HG03432 (cell line): ENCODE results near the gene IGFALS.

Experiments
- ATAC-seq: cut with Tn5 transposase; IDR thresholded peaks from one replicate; pipeline ENCODE4 v1.9.1; 2021; ENCODE audit warnings: mild to moderate bottlenecking, moderate library complexity; ENCODE audit not compliant: unreplicated experiment

The IGFALS gene

DNA sequence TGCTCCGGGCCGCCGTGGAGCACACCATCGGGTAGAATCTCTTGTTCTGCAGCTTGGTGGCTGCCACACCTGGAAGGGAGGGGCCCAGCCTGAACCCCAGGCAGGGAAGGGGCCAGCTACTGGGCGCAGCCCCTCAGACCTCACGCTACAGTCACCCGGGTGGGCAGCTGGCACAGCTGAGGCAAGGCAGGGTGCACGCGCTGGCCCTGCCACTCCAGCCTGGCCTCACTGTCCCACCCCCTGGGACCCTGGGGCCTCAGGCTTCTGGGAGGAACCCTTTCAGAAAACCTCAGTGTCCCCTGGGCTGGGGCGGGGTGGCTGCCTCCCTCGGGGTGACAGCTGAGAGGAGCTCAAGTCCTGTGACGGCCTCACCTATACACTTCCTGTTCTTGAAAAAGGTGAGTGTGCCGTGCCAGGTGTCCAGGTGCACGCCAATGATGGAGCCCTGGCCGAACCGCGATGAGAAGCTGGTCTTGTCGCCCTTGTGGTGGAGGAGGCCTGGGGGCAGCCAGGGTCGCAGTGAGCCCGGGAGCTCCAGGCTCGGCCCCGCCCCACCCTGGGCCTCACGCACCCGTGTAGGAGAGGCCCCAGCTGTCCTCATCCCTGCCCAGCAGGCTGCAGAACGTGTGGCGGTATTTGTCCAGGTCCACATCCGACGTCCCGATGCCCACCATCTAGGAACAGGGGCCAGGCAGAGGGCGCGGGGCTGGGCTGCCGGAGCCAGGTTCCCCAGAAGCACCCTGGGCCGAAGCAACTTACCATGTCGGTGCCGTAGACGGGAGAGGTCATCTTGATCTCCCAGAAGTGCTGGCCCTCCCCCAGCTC lies 15.9 kb downstream of the IGFALS start:
- no peak for ATAC-seq

DNA sequence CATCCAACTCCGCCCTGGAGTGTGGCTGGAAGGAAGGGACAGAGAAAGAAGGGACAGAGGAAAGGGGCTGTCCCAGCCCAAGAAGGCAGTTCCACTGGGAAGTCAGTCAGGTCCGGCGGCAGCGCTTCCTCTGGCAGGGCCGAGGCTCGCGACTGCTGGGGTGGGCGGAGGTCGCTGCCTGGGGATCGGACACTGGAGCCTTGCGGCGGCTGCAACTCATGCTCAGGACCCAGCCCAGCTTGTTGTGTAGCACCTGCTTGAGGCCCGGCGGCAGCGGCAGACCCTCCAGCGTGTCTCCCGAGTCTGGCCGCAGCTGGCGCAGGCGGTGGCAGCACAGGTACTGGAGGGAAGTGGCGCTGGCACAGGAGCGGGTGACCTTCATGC lies 16.5 kb downstream of the IGFALS start:
- ATAC-seq, result no peak

DNA sequence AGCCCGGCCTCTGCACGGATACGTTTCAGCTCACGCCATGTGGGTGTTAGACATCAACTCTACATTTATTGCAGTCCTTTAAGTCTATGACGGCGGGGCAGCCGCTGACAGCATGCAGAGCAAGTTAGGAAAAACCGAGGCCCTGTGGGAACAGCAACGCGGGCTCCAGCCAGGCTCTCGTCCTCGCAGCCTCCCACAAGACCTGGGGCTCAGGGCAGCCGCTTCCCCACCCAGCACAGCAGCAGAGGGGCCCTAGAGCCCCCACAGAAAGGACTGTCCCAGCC lies 16.9 kb downstream of the IGFALS start:
- no peak for ATAC-seq

GRCh38 chr16:1775846-1776671 lies 17.4 kb downstream of the IGFALS start:
- no peak for ATAC-seq

GRCh38 chr16:1775006-1775845 lies 18.3 kb downstream of the IGFALS start:
- no peak for ATAC-seq

DNA sequence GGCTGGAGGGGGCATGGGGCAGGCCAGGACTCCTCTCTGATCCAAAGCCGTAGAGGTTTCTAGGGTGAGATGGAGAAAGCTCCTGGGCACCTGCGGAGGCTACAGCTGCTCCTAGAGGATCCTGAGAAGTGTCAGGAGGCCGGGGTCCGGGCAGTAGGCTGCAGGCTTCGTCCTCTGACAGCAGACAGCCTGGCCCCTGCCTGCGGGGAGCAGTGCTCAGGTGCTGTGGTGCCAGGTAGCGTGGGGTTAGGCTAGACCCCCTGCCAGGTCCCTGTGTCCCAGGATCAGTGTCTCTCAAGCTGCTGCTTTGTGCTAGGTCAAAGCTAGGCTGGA lies 19.1 kb downstream of the IGFALS start:
- ATAC-seq, result no peak

DNA sequence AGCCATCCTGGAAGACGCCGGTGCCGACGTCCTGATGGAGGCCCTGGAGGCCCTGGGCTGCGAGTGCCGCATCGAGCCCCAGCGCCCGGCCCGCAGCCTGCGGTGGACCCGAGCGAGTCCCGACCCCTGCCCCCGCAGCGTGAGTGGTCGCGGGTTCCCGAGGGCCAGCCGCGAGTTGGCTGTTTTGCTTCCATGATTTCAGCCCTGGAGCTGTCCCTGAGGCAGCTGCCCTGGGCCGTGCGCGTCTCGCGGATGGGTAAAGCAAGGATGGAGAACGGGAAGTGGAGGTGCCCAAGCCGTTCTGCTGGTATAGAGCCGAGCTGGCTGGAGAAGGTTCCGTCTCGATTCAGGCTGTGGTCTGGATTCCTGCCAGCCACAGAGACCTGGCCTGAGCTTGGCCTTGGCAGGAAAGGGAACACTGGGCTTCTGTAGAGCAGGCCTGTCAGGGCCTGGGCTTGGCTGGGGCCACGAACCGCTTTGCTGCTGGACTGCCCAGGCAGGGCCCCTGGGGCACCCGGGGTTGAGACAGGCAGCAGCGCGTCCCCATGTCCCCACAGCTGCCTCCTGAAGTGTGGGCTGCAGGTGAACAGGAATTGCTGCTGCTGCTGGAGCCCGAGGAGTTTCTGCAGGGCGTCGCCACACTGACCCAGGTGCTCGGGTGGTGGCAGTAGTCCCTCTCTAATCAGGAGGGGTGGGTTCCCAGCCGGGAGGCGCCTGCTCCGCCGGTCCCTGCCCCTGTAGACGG lies 19.6 kb downstream of the IGFALS start:
- ATAC-seq, result peak; percentile 0

GRCh38 chr16:1772908-1773702 lies 20.4 kb downstream of the IGFALS start, which contains the start of gene MRPS34:
TSS of gene MRPS34 (minus strand) at chr16:1773134. CDS start at chr16:1773119, 15 bp downstream.
- peak; percentile 46 for ATAC-seq

DNA sequence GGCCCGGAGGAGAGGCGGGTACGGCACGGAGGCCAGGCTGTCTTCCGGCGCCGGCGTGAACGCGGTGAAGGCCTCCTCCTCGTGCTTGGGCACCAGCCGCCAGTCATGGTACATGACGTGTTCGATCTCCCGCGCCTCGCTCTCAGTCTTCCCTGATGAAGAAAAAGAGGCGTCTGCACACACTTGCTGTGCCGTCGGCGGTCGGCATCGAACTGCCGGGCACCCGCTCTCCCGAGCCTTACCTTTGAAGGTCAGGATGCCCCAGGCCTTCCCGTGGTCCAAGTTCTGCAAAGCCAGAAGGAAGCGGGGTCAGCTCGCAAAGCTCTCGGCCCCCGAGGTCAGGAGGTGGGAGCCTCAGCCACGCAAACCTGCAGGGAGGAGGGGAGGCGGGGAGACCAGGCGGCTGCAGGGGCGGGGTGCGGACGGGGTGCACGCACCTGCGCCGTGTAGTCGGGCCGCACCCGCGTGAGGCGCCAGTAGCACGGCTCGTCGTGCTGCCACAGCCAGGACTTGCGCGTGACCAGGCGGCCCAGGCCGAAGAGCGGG lies 21.1 kb downstream of the IGFALS start, which contains the start of gene EME2:
TSS of gene EME2 (plus strand) at position 449 of the 546 bp plus-strand sequence. CDS start 418 bp downstream, outside the sequence.
- ATAC-seq, result no peak

- no peak for ATAC-seq
Measured at GRCh38 chr16:1771864-1772361, 21.6 kb downstream of the IGFALS start.

DNA sequence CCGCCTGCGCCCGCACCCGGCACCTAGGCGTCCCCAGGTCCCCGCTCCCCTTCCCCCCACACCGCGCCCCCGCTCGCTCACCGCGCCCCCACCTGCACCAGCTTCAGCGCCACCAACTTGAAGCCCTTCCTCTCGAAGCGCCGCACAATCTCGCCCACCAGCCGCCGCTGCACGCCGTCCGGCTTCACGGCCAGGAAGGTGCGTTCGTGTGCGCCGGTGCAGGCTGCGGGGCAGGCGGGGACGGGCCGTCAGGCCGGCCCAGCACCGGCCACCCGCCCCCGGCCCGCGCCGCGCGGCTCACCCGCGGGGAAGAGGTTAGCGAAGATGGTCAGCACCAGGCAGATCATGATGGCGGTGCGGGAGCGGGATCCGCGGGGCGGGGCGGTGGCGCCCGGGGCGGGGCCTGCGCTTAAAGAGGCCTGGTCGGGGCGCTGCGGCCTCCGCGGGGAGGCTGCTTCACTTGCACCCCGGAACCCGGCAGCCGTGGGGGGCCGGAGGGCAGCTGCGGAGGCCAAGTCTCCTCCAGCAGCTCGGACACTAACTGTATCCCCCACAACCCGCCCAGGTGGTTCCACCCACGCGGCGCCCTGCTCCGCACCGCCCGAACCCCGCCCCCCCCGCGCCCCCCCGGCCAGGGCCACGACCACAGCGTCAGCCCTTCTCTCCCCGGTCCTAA lies 22.2 kb downstream of the IGFALS start, which contains the start of gene NME3:
TSS of gene NME3 (minus strand) at position 356 of the 676 bp plus-strand sequence. CDS start at position 347, 9 bp downstream.
- no peak for ATAC-seq

DNA sequence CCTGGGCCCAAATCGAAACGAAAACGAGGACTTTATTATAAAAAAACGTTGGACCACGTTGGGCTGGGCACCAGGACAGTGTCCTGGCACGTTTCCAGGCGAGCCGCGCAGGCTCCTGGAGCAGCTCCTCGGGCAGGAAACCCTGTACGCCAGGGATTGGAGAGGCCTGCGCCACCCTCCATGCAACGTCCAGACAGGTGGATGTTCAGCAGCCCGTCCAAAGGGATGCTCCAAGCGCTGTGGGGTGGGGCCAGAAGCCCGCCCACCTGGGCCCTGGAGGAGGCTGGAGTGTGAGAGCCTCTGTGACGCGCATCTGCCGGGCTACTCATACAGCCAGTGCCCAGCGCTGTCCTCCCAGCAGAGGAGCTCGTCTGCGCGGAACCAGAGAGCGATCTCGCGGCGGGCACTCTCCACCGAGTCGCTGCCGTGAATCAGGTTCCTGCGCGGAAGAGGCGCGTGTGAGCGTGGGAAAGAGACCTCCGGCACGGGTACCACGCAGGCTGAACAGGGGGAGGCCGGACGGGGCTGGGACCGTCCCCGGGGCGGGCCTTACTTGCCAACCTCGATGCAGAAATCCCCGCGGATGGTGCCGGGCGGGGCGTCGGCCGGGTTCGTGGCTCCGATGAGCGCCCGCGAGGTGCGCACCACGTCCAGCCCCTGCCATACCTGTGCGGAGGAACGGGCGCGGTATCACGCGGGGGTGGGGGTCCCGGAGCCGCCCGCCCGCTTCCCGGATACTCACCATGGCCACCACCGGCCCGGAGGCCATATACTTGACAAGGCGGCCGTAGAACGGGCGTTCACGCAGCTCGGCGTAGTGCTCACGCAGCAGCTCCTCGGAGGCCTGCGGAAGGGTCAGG lies 22.9 kb downstream of the IGFALS start:
- no peak for ATAC-seq

DNA sequence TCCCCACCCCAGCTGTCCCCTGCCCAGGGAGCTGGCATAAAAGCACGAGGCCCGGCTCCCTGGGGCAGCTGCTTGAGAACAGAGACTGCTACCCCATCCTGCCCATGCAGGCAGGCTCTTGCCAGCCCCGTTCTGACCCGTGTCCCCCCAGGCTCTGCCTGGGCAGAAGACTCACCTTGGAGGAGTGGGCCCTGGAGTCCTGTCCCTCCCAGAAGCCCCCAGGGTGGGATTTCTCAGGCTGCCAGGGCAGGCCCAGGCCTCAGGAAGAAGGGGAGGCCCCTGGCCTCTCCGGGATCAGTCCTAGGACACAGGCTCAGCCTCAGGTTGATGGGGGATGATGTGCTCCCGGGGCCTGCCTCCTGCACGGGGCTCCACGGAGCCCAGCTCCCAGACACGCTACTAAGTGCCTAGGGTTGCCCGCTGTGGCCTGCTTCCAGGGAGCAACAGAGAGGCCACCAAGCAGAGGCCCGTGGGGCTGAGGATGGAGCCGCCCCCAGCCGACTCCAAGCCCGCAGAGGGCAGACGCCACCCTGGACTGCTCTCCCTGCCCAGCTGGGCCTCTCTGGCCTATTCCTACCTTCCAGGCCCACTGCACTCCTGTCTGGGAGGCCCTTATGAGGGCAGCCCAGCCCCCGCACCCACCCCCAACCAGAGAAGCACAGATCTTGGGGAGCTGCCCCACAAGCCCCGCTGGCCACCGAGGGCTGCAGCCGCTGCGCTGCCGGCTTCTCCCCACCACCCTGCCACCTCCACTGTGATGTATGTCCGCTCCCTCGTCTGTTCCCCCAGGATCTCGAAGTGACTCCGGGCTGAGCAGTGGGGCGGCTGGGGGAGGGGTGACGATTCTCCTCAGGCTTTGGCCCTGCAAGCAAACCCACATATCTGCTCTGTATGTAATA lies 23.9 kb downstream of the IGFALS start:
- ATAC-seq, result no peak

- no peak for ATAC-seq
Measured at GRCh38 chr16:1768767-1769401, 24.6 kb downstream of the IGFALS start.

DNA sequence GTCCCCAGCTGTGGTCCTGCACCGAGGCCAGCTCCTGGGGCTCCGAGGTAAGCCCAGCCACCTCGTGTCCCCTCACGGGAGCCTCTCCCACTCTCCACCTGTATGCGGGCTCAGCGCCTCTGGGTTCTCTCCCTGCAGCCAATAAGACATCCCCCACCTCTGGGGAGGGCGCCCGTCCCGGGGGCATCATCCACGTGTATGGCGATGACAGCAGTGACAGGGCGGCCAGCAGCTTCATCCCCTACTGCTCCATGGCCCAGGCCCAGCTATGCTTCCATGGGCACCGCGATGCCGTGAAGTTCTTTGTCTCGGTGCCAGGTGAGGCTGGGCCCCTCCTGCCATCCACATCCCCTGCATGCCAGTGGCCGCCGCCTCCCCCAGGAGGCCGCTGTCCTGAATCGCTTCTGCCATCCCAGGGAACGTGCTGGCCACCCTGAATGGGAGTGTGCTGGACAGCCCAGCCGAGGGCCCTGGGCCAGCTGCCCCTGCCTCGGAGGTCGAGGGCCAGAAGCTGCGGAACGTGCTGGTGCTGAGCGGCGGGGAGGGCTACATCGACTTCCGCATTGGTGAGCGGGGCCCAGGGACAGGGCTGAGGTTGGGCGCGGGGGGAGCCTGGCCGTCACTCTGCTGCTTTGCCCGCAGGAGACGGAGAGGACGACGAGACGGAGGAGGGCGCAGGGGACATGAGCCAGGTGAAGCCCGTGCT lies 25.3 kb downstream of the IGFALS start:
- ATAC-seq, result no peak
